H1 (cell line): ENCODE results near the gene POMP. TPM values are rescaled to one million over a fixed set of nuclear protein-coding genes. Genes with fewer than 3 reads are reported as not detected.

Experiments
- CTCF ChIA-PET: fragments of 300-600 bp; sonication (Branson Sonifier 250); formaldehyde crosslinking; loops from one replicate; lab custom pipeline; 2021; ENCODE audit not compliant: partially characterized antibody; lab: Charles Lee
- POLR2A ChIA-PET: fragments of 300-600 bp; sonication (Branson Sonifier 250); formaldehyde crosslinking; loops from one replicate; lab custom pipeline; 2021; ENCODE audit warnings: inconsistent platforms; ENCODE audit not compliant: partially characterized antibody; lab: Charles Lee
- DNase-seq, 2 experiments: peaks; one replicate each; pipeline versions ENCODE4 v3.0.0 to v3.0.0-alpha.2; 2010 to 2022; ENCODE audit warnings: low spot score in 2 of 2, low read depth in 1 of 2, mixed read lengths in 1 of 2
- FAIRE-seq: peaks from 2 replicates; lab custom pipeline; 2011; peaks lifted over from hg19 to GRCh38; lab: Jason Lieb, UNC
- H2AFZ ChIP-seq: 2 replicates; pipeline ENCODE4 v1.8.1; 2012; ENCODE audit warnings: low read length, inconsistent platforms
- H2AK5ac ChIP-seq: 2 replicates; pipeline ENCODE4 v1.6.1; 2013; ENCODE audit warnings: low read depth, low read length
- H2BK120ac ChIP-seq: replicated peaks from 2 replicates; pipeline ENCODE3; 2013; ENCODE audit warnings: low read depth, low read length, inconsistent platforms
- H2BK12ac ChIP-seq: 2 replicates; pipeline ENCODE4 v1.6.1; 2013; ENCODE audit warnings: low read depth, low read length
- H2BK15ac ChIP-seq: 2 replicates; pipeline ENCODE4 v1.6.1; 2013; ENCODE audit warnings: low read length
- H2BK20ac ChIP-seq: 2 replicates; pipeline ENCODE4 v1.6.1; 2013; ENCODE audit warnings: low read length
- H2BK5ac ChIP-seq: 2 replicates; pipeline ENCODE4 v1.6.1; 2013; ENCODE audit warnings: low read depth, low read length
- H3K14ac ChIP-seq: 2 replicates; pipeline ENCODE4 v1.6.1; 2013; ENCODE audit warnings: inconsistent platforms; ENCODE audit not compliant: insufficient read length
- H3K18ac ChIP-seq: 2 replicates; pipeline ENCODE4 v1.6.1; 2013; ENCODE audit warnings: low read length; ENCODE audit errors: extremely low read depth
- H3K23ac ChIP-seq: 2 replicates; pipeline ENCODE4 v1.6.1; 2013; ENCODE audit warnings: inconsistent platforms; ENCODE audit not compliant: insufficient read length
- H3K23me2 ChIP-seq: 2 replicates; pipeline ENCODE4 v1.6.1; 2013; ENCODE audit warnings: low read depth, low read length
- H3K27ac ChIP-seq: 2 replicates; pipeline ENCODE4 v1.6.1; 2011; ENCODE audit warnings: low read depth, low read length, inconsistent platforms
- H3K27me3 ChIP-seq, 4 experiments: replicated peaks in 1 of 4; 1 replicate in 1 of 4; 2 replicates in 3 of 4; pipeline versions ENCODE4 v1.6.1 to v1.8.1; 2011 to 2013; ENCODE audit warnings: low read length in 3 of 4, mild to moderate bottlenecking in 3 of 4, inconsistent platforms in 2 of 4, mixed read lengths in 2 of 4, moderate library complexity in 1 of 4; ENCODE audit not compliant: control insufficient read depth in 3 of 4, insufficient read depth in 3 of 4; ENCODE audit errors: extremely low read depth in 1 of 4
- H3K36me3 ChIP-seq, 4 experiments: 2 replicates each; pipeline versions ENCODE4 v1.6.1 to v1.8.1; 2011 to 2013; ENCODE audit warnings: mild to moderate bottlenecking in 4 of 4, low read length in 3 of 4, moderate library complexity in 2 of 4, control low read depth in 1 of 4, inconsistent platforms in 1 of 4; ENCODE audit not compliant: insufficient read depth in 4 of 4, control insufficient read depth in 2 of 4
- H3K4ac ChIP-seq: replicated peaks from 2 replicates; pipeline ENCODE3; 2013; ENCODE audit warnings: low read length, low read depth, mixed read lengths, inconsistent platforms; ENCODE audit not compliant: insufficient read length
- H3K4me1 ChIP-seq, 4 experiments: replicated peaks in 1 of 4; 1 replicate in 1 of 4; 2 replicates in 3 of 4; pipeline versions ENCODE4 v1.6.1 to v1.8.1; 2011 to 2013; ENCODE audit warnings: low read length in 3 of 4, inconsistent platforms in 2 of 4, mixed read lengths in 1 of 4; ENCODE audit not compliant: insufficient read depth in 4 of 4, control insufficient read depth in 3 of 4
- H3K4me2 ChIP-seq, 2 experiments: 2 replicates each; pipeline versions ENCODE4 v1.6.1 to v1.8.1; 2011 to 2013; ENCODE audit warnings: low read depth in 2 of 2, low read length in 2 of 2, control low read depth in 1 of 2, inconsistent platforms in 1 of 2, mild to moderate bottlenecking in 1 of 2; ENCODE audit not compliant: insufficient read depth in 1 of 2
- H3K4me3 ChIP-seq, 4 experiments: fragments of 200-600, 300-600 bp in 1 of 4; sonication (generic), shearing (Covaris generic), sonication (Bioruptor Twin) in 1 of 4; 2 replicates each; pipeline versions ENCODE4 v1.5.1 to v1.8.1; 2011 to 2016; ENCODE audit warnings: low read length in 4 of 4, low read depth in 3 of 4, control low read depth in 2 of 4, inconsistent platforms in 2 of 4, mild to moderate bottlenecking in 2 of 4, mixed read lengths in 1 of 4, moderate library complexity in 1 of 4; ENCODE audit not compliant: insufficient read depth in 2 of 4; ENCODE audit errors: extremely low read depth in 1 of 4
- H3K56ac ChIP-seq: replicated peaks from 2 replicates; pipeline ENCODE3; 2013; ENCODE audit warnings: low read depth, mild to moderate bottlenecking, mixed read lengths, low read length, inconsistent platforms; ENCODE audit not compliant: insufficient read length
- H3K79me1 ChIP-seq: 2 replicates; pipeline ENCODE4 v1.6.1; 2013; ENCODE audit warnings: low read depth, low read length, control low read depth
- H3K79me2 ChIP-seq, 2 experiments: 2 replicates each; pipeline versions ENCODE4 v1.6.1 to v1.8.1; 2012 to 2013; ENCODE audit warnings: low read length in 2 of 2, mild to moderate bottlenecking in 2 of 2, inconsistent platforms in 1 of 2; ENCODE audit not compliant: insufficient read depth in 2 of 2, control insufficient read depth in 1 of 2
- H3K9ac ChIP-seq, 4 experiments: replicated peaks in 1 of 4; 1 replicate in 1 of 4; 2 replicates in 3 of 4; pipeline versions ENCODE4 v1.6.1 to v1.8.1; 2011 to 2013; ENCODE audit warnings: low read depth in 3 of 4, low read length in 3 of 4, control low read depth in 2 of 4, mild to moderate bottlenecking in 2 of 4, moderate library complexity in 2 of 4, inconsistent platforms in 1 of 4; ENCODE audit errors: extremely low read depth in 1 of 4
- H3K9me3 ChIP-seq, 2 experiments: 2 replicates each; pipeline versions ENCODE4 v1.6.1 to v1.8.1; 2012 to 2013; ENCODE audit warnings: mild to moderate bottlenecking in 2 of 2, moderate library complexity in 2 of 2, control low read depth in 1 of 2, inconsistent platforms in 1 of 2, low read depth in 1 of 2, low read length in 1 of 2, mixed read lengths in 1 of 2; ENCODE audit not compliant: insufficient read depth in 2 of 2
- H4K20me1 ChIP-seq, 2 experiments: replicated peaks in 1 of 2; 2 replicates each; pipeline versions ENCODE3 to v1.8.1; 2011 to 2013; ENCODE audit warnings: inconsistent platforms in 2 of 2, low read length in 2 of 2, mild to moderate bottlenecking in 1 of 2; ENCODE audit not compliant: insufficient read depth in 2 of 2, control insufficient read depth in 1 of 2
- H4K5ac ChIP-seq: 2 replicates; pipeline ENCODE4 v1.6.1; 2013; ENCODE audit warnings: low read length, low read depth, mixed read lengths, inconsistent platforms; ENCODE audit not compliant: insufficient read length
- H4K8ac ChIP-seq: 2 replicates; pipeline ENCODE4 v1.8.0; 2013; ENCODE audit warnings: mild to moderate bottlenecking, moderate library complexity, low read length, inconsistent platforms; ENCODE audit not compliant: insufficient read depth; ENCODE audit errors: extremely low read depth
- H4K91ac ChIP-seq: replicated peaks from 2 replicates; pipeline ENCODE3; 2013; ENCODE audit warnings: low read length, mixed read lengths, inconsistent platforms; ENCODE audit not compliant: insufficient read length
- BCL11A ChIP-seq, 2 experiments: IDR thresholded peaks; one replicate each; pipeline ENCODE4 v1.6.1; 2011; ENCODE audit warnings: low read depth in 2 of 2, low read length in 2 of 2, mild to moderate bottlenecking in 2 of 2
- CBX8 ChIP-seq: fragments of 300-800, 300-1000 bp; sonication (generic); IDR thresholded peaks from 2 replicates; pipeline ENCODE4 v1.7.1; 2016; ENCODE audit warnings: low read depth, low read length, borderline replicate concordance
- GTF2F1 ChIP-seq: IDR thresholded peaks from 2 replicates; pipeline ENCODE4 v1.6.1; 2012; ENCODE audit warnings: low read depth, low read length, improper control_type of control experiment, borderline replicate concordance
- HDAC6 ChIP-seq: IDR thresholded peaks from one replicate; pipeline ENCODE4 v1.7.1; 2012; ENCODE audit warnings: low read depth, mild to moderate bottlenecking, inconsistent platforms, low read length, moderate library complexity
- JUND ChIP-seq: IDR thresholded peaks from 2 replicates; pipeline ENCODE4 v1.6.1; 2011; ENCODE audit warnings: mild to moderate bottlenecking, improper control_type of control experiment, low read length
- KDM1A ChIP-seq: fragments of 200-600, 300-600 bp; sonication (generic); IDR thresholded peaks from 2 replicates; pipeline ENCODE4 v1.7.1; 2016; ENCODE audit warnings: mild to moderate bottlenecking, low read length, borderline replicate concordance
- RFX5 ChIP-seq: IDR thresholded peaks from 2 replicates; pipeline ENCODE4 v1.6.1; 2011; ENCODE audit warnings: low read depth, low read length, improper control_type of control experiment, borderline replicate concordance
- SP4 ChIP-seq: IDR thresholded peaks from 2 replicates; pipeline ENCODE4 v1.6.1; 2012; ENCODE audit warnings: low read length, inconsistent platforms
- SRF ChIP-seq: IDR thresholded peaks from 2 replicates; pipeline ENCODE4 v1.6.1; 2011; ENCODE audit warnings: mild to moderate bottlenecking, low read depth, low read length, moderate library complexity
- WGBS, 2 experiments: shearing (Covaris generic) in 1 of 2; methylation state at CpG; one replicate each; pipeline versions ENCODE4 v1.1.6 to v1.1.7; 2013 to 2015; ENCODE audit warnings: low lambda C conversion rate in 2 of 2, mixed read lengths in 2 of 2, inconsistent platforms in 1 of 2, low coverage in 1 of 2, missing lambda C conversion rate in 1 of 2; ENCODE audit not compliant: insufficient replicate concordance in 2 of 2, insufficient coverage in 1 of 2, insufficient read length in 1 of 2; ENCODE audit errors: extremely low coverage in 1 of 2, missing lambda C conversion rate in 1 of 2; 5-methylcytosine and 5-hydroxymethylcytosine counted together
- polyA plus RNA-seq, 7 experiments: library from polyadenylated mRNA; depleted of rRNA in 3 of 7; stranded (reverse) in 5 of 7; unstranded in 2 of 7; fragments of >200 nt in 5 of 7; fragments of 200-250 nt in 2 of 7; gene quantifications; 1 replicate in 5 of 7; 2 replicates in 1 of 7; 4 replicates in 1 of 7; pipeline versions ENCODE4 v1.2.1 to v1.2.3, GENCODE V29; 2011 to 2013; ENCODE audit warnings: missing spikeins in 2 of 7, mixed read lengths in 2 of 7
- total RNA-seq: library from RNA; stranded (reverse); fragmentation: NEBNext Ultra II Directional; extraction: Animal tissue kit (Norgen Biotek cat#: 25700); gene quantifications from 2 replicates; pipeline ENCODE4 v1.2.1, GENCODE V29; 2021

Gene POMP
- total and polyA plus RNA-seq, 2 of the 8 experiments (the other 6 are each of a cell fraction or from before 2014, with no cell fraction given) = 38.4 to 115 TPM

- TF ChIP-seq RFX5 (no peak), KDM1A (no peak), JUND (no peak), GTF2F1 (no peak), SP4 (no peak), BCL11A (IDR thresholded peaks at IDR 0.05; ENCODE audit: low read depth in 2 of 2, low read length in 2 of 2) (no peak), CBX8 (no peak), SRF (no peak), HDAC6 (no peak)
- TF ChIP-seq, all 59 proteins: peak for 0
- H4K5ac ChIP-seq = no peak overlapping the region
- H3K79me1 ChIP-seq = no peaks in the 10 kb centered on the region
- no peak overlapping the region for H3K4ac ChIP-seq
- no peak overlapping the region for H2BK15ac ChIP-seq
- H3K9me3 ChIP-seq = no peaks in the 10 kb centered on the region
- H2BK120ac ChIP-seq = no peak overlapping the region
- no peak overlapping the region for H3K4me3 ChIP-seq
- no peak overlapping the region for H3K56ac ChIP-seq
- no peak overlapping the region for H4K8ac ChIP-seq
- 86% methylated on average over 6 of the region's 6 CpGs; no CpG with 5 or more reads in 1 of the 2 experiments for WGBS, 2 experiments
- H3K79me2 ChIP-seq = no peaks in the 10 kb centered on the region
- H3K14ac ChIP-seq = no peak overlapping the region
- ChIA-PET POLR2A (no interaction called here), CTCF (interaction anchor here (0.8 kb wide), 1 partner anchor 296 kb away, joined by 3 read pairs; no protein-coding TSS in a partner anchor)
- H3K9ac ChIP-seq = no peak overlapping the region
- no peaks in the 10 kb centered on the region; a peak in 1 of 7 replicates for H3K4me1 ChIP-seq
- no peak overlapping the region for H2BK20ac ChIP-seq
- H4K20me1 ChIP-seq = no peaks in the 10 kb centered on the region
- H3K36me3 ChIP-seq = no peaks in the 10 kb centered on the region
- no peak overlapping the region for H3K18ac ChIP-seq
- H4K91ac ChIP-seq = no peak overlapping the region
- H3K23ac ChIP-seq = no peak overlapping the region
- H3K23me2 ChIP-seq = no peaks in the 10 kb centered on the region; the same call in 1 of the 2 replicates
- DNase-seq = no peak
- no peak overlapping the region for H2AFZ ChIP-seq
- no peak overlapping the region for H3K27ac ChIP-seq
- H2BK12ac ChIP-seq = no peak overlapping the region
- H3K27me3 ChIP-seq = no peaks in the 10 kb centered on the region
- H3K4me2 ChIP-seq = no peak overlapping the region
- H2BK5ac ChIP-seq = no peak overlapping the region
- no peak overlapping the region for H2AK5ac ChIP-seq
- no peak for FAIRE-seq
Measured at GRCh38 chr13:28610996-28611395, 47.9 kb upstream of the POMP start.
